GM12892 (cell line): ENCODE measurements around the gene ZNF438.

Source experiments
- POLR2A ChIP-seq: IDR thresholded peaks from 2 replicates; pipeline ENCODE4 v1.6.1; 2011; ENCODE audit warnings: low read depth, low read length, control low read depth
- POLR2AphosphoS5 ChIP-seq: IDR thresholded peaks from 2 replicates; pipeline ENCODE4 v1.6.1; 2011; ENCODE audit warnings: low read depth, low read length, control low read depth
- TAF1 ChIP-seq: IDR thresholded peaks from 2 replicates; pipeline ENCODE4 v1.6.1; 2011; ENCODE audit warnings: low read depth, mild to moderate bottlenecking, control low read depth, low read length, borderline replicate concordance

DNA sequence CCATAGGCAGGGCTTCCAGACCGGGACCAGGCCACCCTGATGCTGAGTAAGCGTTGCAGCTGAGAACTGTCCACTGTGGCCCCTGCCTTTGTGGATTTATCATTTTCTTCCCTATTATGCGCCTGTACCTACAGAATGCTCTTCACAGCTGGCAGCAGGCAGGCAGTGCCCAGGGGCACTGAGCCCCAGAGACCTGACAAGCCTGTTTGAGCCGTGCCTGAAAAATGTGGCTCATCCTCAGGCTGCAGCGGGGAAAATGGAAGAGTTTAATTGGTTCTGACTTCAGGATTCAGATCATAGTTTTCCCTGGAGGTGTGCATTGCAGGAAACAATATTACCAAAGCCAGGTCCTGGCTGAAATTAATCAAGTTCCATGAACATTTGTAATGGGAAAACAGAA lies 200.2 kb downstream of the ZNF438 start:
- TF ChIP-seq POLR2AphosphoS5 (no peak), POLR2A (no peak), TAF1 (no peak)
